ENCODE data around the gene DDHD1. TPM values are rescaled to one million over a fixed set of nuclear protein-coding genes. Genes with fewer than 3 reads are reported as not detected.

Gene DDHD1
- total RNA-seq, 1 donor from 2014 or later = 59.8 TPM

DNA sequence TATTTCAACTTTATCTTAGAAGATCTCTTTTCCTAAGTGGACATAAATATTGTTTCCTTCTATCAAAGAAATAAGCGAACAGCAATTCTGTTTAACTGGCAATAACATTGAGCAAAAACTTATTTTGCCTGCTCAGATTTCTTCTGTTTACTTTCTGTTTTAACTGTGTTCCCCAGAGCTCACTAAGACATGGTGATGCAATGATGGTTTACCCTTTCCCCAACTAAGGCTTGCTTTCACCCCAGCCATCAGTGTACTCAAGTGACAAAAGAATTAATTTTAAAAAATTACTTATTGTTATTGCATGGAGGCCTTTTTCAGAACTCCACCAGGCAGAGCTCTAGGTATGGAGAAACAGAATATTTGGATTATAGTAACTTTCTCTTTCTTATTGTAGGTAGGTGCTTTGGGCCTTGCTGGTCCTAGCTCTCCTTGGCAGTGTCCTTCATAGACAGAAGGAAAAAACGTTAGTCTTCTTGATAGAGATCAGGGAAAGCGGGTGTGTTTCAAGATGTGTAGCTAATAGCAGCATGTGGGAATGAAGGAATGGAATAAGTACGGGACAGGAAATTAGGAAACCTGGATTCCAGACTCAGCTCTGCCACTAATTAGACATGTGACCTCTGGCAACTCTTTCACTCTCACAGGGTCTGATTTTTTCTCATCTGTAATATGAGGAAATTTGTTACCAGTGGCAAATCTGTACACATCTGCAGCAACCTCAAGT, 14.6 kb upstream of the DDHD1 start:
- Mint-ChIP-seq H3K36me3 (ENCODE audit: low read depth) (no peaks in the 10 kb centered on the region), H3K27me3 (no peaks in the 10 kb centered on the region), H3K9me3 (peaks cover 2% of the 10 kb centered on the region), H3K4me3 (no peak overlapping the region), H3K27ac (no peak overlapping the region), H3K4me1 (no peaks in the 10 kb centered on the region)
- DNase-seq = no peak
- CTCF ChIA-PET = no interaction called here
- no peak for ATAC-seq (ENCODE audit: low read depth)
- TF ChIP-seq CTCF (IDR thresholded peaks at IDR 0.05) = no peak
- intact Hi-C loops (cut with micrococcal nuclease) = no loop called here
- POLR2A ChIA-PET = interaction anchor here (1.4 kb wide), 1 partner anchor 15 kb away, joined by 4 read pairs; the partner anchor contains the start of gene DDHD1

DNA sequence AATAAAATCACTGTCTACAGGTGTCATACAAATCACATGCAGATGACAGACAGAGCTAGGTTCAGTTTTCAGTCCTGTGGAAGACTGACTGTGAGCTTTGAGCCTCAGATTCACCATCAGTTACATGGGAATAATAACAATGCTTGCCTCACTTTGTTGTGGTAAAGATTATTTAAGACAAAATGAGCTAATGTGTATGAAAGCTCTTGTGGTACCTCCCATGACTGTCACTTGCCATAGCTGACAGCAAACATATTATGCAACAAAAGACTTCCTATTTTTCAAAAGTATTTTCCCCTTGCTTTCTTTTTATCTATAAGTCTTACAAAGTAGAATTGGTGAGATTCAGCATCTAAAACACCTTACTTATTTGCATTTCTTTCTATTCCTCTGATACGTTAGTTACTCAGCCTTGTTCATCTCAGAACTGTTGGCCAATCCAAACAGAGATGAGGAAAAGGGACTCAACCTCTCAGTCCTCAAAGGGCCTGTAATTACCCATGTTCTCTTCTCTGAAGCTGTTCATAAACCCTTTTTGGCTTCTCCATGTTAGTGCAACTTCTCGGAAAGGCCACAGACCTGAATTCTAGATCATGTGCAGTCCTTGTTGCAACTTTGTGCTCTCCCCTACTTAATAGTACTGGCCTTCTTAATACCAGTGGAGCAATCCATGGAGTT, 8.8 kb upstream of the DDHD1 start:
- TF ChIP-seq CTCF (IDR thresholded peaks at IDR 0.05) = no peak
- ATAC-seq (ENCODE audit: low read depth) (no peak), DNase-seq (no peak)
- ChIA-PET POLR2A (no interaction called here), CTCF (no interaction called here)
- no peak overlapping the region for H3K27ac Mint-ChIP-seq
- H3K36me3 Mint-ChIP-seq (ENCODE audit: low read depth) = no peaks in the 10 kb centered on the region
- no peaks in the 10 kb centered on the region for H3K27me3 Mint-ChIP-seq
- peaks cover 2% of the 10 kb centered on the region for H3K9me3 Mint-ChIP-seq
- H3K4me3 Mint-ChIP-seq = no peak overlapping the region
- intact Hi-C loops (cut with micrococcal nuclease) = no loop called here
- no peaks in the 10 kb centered on the region for H3K4me1 Mint-ChIP-seq

DNA sequence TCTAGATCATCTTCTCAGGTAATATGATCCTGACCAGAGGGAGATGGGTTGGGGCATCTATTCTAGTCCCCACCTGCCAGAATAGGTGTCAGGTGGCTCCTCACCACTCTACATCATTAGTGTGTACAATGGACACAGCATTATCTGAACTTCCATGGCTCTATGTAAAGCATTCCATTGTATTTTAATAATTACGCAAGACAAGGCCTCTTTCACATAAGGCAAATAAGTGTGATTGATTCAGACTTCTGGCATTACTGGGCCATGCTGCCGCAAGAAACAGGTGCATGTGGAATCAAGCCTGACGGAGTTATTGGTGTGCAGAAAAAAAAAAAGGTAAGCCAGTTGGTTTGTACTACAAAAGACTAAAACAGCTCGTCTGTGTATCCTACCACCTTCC, 3.1 kb upstream of the DDHD1 start:
- H3K27ac Mint-ChIP-seq = no peak overlapping the region

GRCh38 chr14:53153702-53154112, 584 bp upstream of the DDHD1 start:
- Mint-ChIP-seq H3K4me3 (peak overlapping the region; percentile 89), H3K4me1 (peaks cover 42% of the 10 kb centered on the region), H3K9me3 (no peaks in the 10 kb centered on the region), H3K27me3 (no peaks in the 10 kb centered on the region), H3K36me3 (ENCODE audit: low read depth) (peaks cover 11% of the 10 kb centered on the region), H3K27ac (peak overlapping the region; percentile 98)
- DNase-seq (no peak), ATAC-seq (ENCODE audit: low read depth) (no peak)
- intact Hi-C loops (cut with micrococcal nuclease) = loop anchor here (1.0 to 5.0 kb wide), 15 partner anchors 27 to 1413 kb away; partner anchors contain the start of genes CDKN3, CGRRF1, CNIH1 and GNPNAT1
- TF ChIP-seq CTCF (IDR thresholded peaks at IDR 0.05) = no peak
- CTCF ChIA-PET = no interaction called here
- POLR2A ChIA-PET = interaction anchor here (1.0 to 3.8 kb wide), 11 partner anchors 12 to 828 kb away, joined by 3 to 68 read pairs (median 6); partner anchors contain the start of genes GPR137C and TXNDC16

More for the DNA sequence above, 3.1 kb upstream of the DDHD1 start:
- DNase-seq = no peak
- Mint-ChIP-seq H3K27me3 (no peaks in the 10 kb centered on the region), H3K4me3 (no peak overlapping the region), H3K9me3 (no peaks in the 10 kb centered on the region), H3K36me3 (ENCODE audit: low read depth) (peaks cover 11% of the 10 kb centered on the region), H3K4me1 (peaks cover 17% of the 10 kb centered on the region)
- ATAC-seq (ENCODE audit: low read depth) = no peak
- no peak for TF ChIP-seq CTCF (IDR thresholded peaks at IDR 0.05)
- CTCF ChIA-PET = no interaction called here
- intact Hi-C loops (cut with micrococcal nuclease) = no loop called here
- POLR2A ChIA-PET = no interaction called here
